K562 (cell line): Measurements from ENCODE around the gene OPRD1. TPM values are rescaled to one million over a fixed set of nuclear protein-coding genes. Genes with fewer than 3 reads are reported as not detected.

Source experiments
- ATAC-seq: fragments of 200-7000 bp; cut with Tn5 transposase; 3 replicates; pipeline ENCODE4 v1.9.1; 2020; ENCODE audit warnings: moderate library complexity
- BruUV-seq: library from RNA; stranded (reverse); fragments of 400-500 nt; replicated peaks from 2 replicates; lab custom pipeline; 2021; lab: Mats Ljungman, UMichigan
- CTCF ChIA-PET: fragments of 300-600 bp; formaldehyde crosslinking; extraction: SDS; loops from one replicate; lab custom pipeline; 2021; ENCODE audit warnings: low intra/inter-chr PET ratio; lab: Yijun Ruan, JAX
- POLR2A ChIA-PET: fragments of 300-600, 350-650 bp; sonication (Branson Sonifier 250); formaldehyde crosslinking; extraction: SDS; loops from one replicate; lab custom pipeline; 2021; ENCODE audit warnings: antibody characterized with exemption, inconsistent platforms; lab: Yijun Ruan, JAX
- DNase-seq, 4 experiments: peaks; one replicate each; pipeline versions ENCODE4 v3.0.0 to v3.0.0-alpha.2; 2011 to 2018; ENCODE audit warnings: low spot score in 3 of 4, mixed read lengths in 3 of 4; ENCODE audit errors: extremely low read depth in 1 of 4
- FAIRE-seq: peaks from 2 replicates; lab custom pipeline; 2011; peaks lifted over from hg19 to GRCh38; lab: Jason Lieb, UNC
- H2AFZ ChIP-seq: 2 replicates; pipeline ENCODE4 v1.6.0; 2011; ENCODE audit warnings: low read depth, low read length, control low read depth, inconsistent platforms
- H3K27ac ChIP-seq: fragments of 200-600 bp; 3 replicates; pipeline ENCODE4 v1.8.0; 2011; ENCODE audit warnings: low read depth, mild to moderate bottlenecking, control low read depth, inconsistent platforms, low read length, moderate library complexity, mixed read lengths; ENCODE audit errors: extremely low read depth
- H3K27me3 ChIP-seq, 2 experiments: fragments of 300-600 bp in 1 of 2; 2 replicates in 1 of 2; 3 replicates in 1 of 2; pipeline versions ENCODE4 v1.6.0 to v1.8.0; 2011; ENCODE audit warnings: inconsistent platforms in 2 of 2, low read length in 2 of 2, mild to moderate bottlenecking in 1 of 2, mixed read lengths in 1 of 2, moderate library complexity in 1 of 2; ENCODE audit not compliant: control insufficient read depth in 2 of 2, insufficient read depth in 2 of 2
- H3K36me3 ChIP-seq: fragments of 300-600 bp; 3 replicates; pipeline ENCODE4 v1.8.0; 2011; ENCODE audit warnings: mild to moderate bottlenecking, low read length, inconsistent platforms; ENCODE audit not compliant: control insufficient read depth, insufficient read depth
- H3K4me1 ChIP-seq, 2 experiments: fragments of 200-600 bp in 1 of 2; replicated peaks in 1 of 2; 2 replicates in 1 of 2; 3 replicates in 1 of 2; pipeline versions ENCODE4 v1.5.1 to v1.8.0; 2011; ENCODE audit warnings: inconsistent platforms in 2 of 2, low read length in 2 of 2, mild to moderate bottlenecking in 1 of 2, mixed read lengths in 1 of 2, moderate library complexity in 1 of 2; ENCODE audit not compliant: control insufficient read depth in 2 of 2, insufficient read depth in 2 of 2
- H3K4me2 ChIP-seq: 2 replicates; pipeline ENCODE4 v1.6.1; 2011; ENCODE audit warnings: low read length, control low read depth, inconsistent platforms, mixed read lengths; ENCODE audit not compliant: insufficient read depth
- H3K4me3 ChIP-seq: fragments of 200-600 bp; sonication (generic), shearing (Covaris generic); 2 replicates; pipeline ENCODE4 v1.5.1; 2016; ENCODE audit warnings: control low read depth, inconsistent platforms
- H3K79me2 ChIP-seq: fragments of 200-600 bp; 3 replicates; pipeline ENCODE4 v1.8.0; 2011; ENCODE audit warnings: low read length, inconsistent platforms; ENCODE audit not compliant: control insufficient read depth, insufficient read depth
- H3K9ac ChIP-seq, 2 experiments: 2 replicates each; pipeline versions ENCODE4 v1.6.0 to v1.6.1; 2011; ENCODE audit warnings: low read depth in 2 of 2, low read length in 2 of 2, control low read depth in 1 of 2, inconsistent platforms in 1 of 2, mild to moderate bottlenecking in 1 of 2, mixed read lengths in 1 of 2; ENCODE audit not compliant: insufficient read depth in 1 of 2
- H3K9me1 ChIP-seq: one replicate; pipeline ENCODE4 v1.6.0; 2011; ENCODE audit warnings: inconsistent platforms, mild to moderate bottlenecking, low read length, moderate library complexity; ENCODE audit not compliant: control insufficient read depth, insufficient read depth
- H3K9me3 ChIP-seq: replicated peaks from 2 replicates; pipeline ENCODE4 v1.5.1; 2011; ENCODE audit warnings: low read depth, low read length, inconsistent platforms; ENCODE audit not compliant: control insufficient read depth, insufficient read depth
- H4K20me1 ChIP-seq: replicated peaks from 2 replicates; pipeline ENCODE4 v1.6.1; 2011; ENCODE audit warnings: low read length, inconsistent platforms, mixed read lengths; ENCODE audit not compliant: control insufficient read depth, insufficient read depth
- BMI1 ChIP-seq: fragments of 150-350 bp; IDR thresholded peaks from 2 replicates; pipeline ENCODE4 v1.6.1; 2014; ENCODE audit warnings: low read length
- C11orf30 ChIP-seq: fragments of 450-650 bp; IDR thresholded peaks from 2 replicates; pipeline ENCODE4 v1.6.1; 2016; ENCODE audit warnings: low read depth, mild to moderate bottlenecking
- CSDE1 ChIP-seq, 2 experiments: fragments of 450-650 bp; IDR thresholded peaks; 2 replicates each; pipeline ENCODE4 v1.6.1; 2016; ENCODE audit warnings: mild to moderate bottlenecking in 1 of 2
- CTCFL ChIP-seq: IDR thresholded peaks from 2 replicates; pipeline ENCODE4 v1.6.1; 2011; ENCODE audit warnings: borderline replicate concordance, low read depth, mild to moderate bottlenecking, moderate library complexity, low read length; ENCODE audit not compliant: insufficient read depth, poor library complexity, severe bottlenecking
- DLX4 ChIP-seq: fragments of 250-450 bp; sonication (Bioruptor Pico); IDR thresholded peaks from 2 replicates; pipeline ENCODE4 v1.6.1; 2021; ENCODE audit warnings: mild to moderate bottlenecking
- DNMT1 ChIP-seq: fragments of 450-650 bp; IDR thresholded peaks from 2 replicates; pipeline ENCODE4 v1.6.1; 2016; ENCODE audit warnings: antibody characterized with exemption, mild to moderate bottlenecking
- E2F1 ChIP-seq: sonication (generic); formaldehyde crosslinking; IDR thresholded peaks from 2 replicates; pipeline ENCODE4 v1.8.1; 2023; ENCODE audit warnings: mild to moderate bottlenecking, missing genetic modification reagents, moderate library complexity
- ESRRA ChIP-seq: fragments of 450-650 bp; IDR thresholded peaks from 2 replicates; pipeline ENCODE4 v1.6.1; 2014; ENCODE audit warnings: low read depth, mild to moderate bottlenecking, moderate library complexity, borderline replicate concordance
- FUS ChIP-seq: fragments of 200-400 bp; formaldehyde crosslinking; optimal IDR thresholded peaks from 2 replicates; pipeline ENCODE3; 2017; ENCODE audit warnings: low read depth, low read length
- L3MBTL2 ChIP-seq: fragments of 450-650 bp; IDR thresholded peaks from 2 replicates; pipeline ENCODE4 v1.6.1; 2016; ENCODE audit warnings: mild to moderate bottlenecking, moderate library complexity
- RBM25 ChIP-seq: fragments of 200-400 bp; formaldehyde crosslinking; IDR thresholded peaks from 2 replicates; pipeline ENCODE4 v1.6.1; 2018; ENCODE audit warnings: low read length, low read depth, moderate library complexity; ENCODE audit not compliant: severe bottlenecking
- SOX6 ChIP-seq: fragments of 450-650 bp; IDR thresholded peaks from 2 replicates; pipeline ENCODE4 v1.6.1; 2014; ENCODE audit warnings: mild to moderate bottlenecking
- STAT5B ChIP-seq: fragments of 250-450 bp; sonication (Bioruptor Pico); IDR thresholded peaks from 2 replicates; pipeline ENCODE4 v1.8.0; 2021; ENCODE audit warnings: mild to moderate bottlenecking, inconsistent platforms
- ZKSCAN8 ChIP-seq: fragments of 200-800 bp; sonication (Bioruptor generic); IDR thresholded peaks from 2 replicates; pipeline ENCODE4 v1.6.1; 2016; ENCODE audit warnings: missing genetic modification characterization, missing compliant biosample characterization
- ZNF12 ChIP-seq: sonication (generic); formaldehyde crosslinking; IDR thresholded peaks from 2 replicates; pipeline ENCODE4 v1.4.0; 2020; ENCODE audit warnings: mild to moderate bottlenecking, missing genetic modification reagents
- WGBS: fragments of 100-300 bp; shearing (Covaris generic); methylation state at CpG from one replicate; pipeline ENCODE4 v1.1.6; 2016; ENCODE audit warnings: low coverage, mixed read lengths; ENCODE audit not compliant: insufficient coverage; ENCODE audit errors: missing lambda C conversion rate; 5-methylcytosine and 5-hydroxymethylcytosine counted together
- in situ Hi-C: fragments of 300-500 bp; cut with MboI; formaldehyde crosslinking; loops from 4 replicates; pipeline ENCODE4 v1.15.0; 2018; ENCODE audit warnings: inconsistent platforms, mixed read lengths
- intact Hi-C: fragments of 100-400 bp; cut with micrococcal nuclease; formaldehyde crosslinking; loops from 2 replicates; pipeline ENCODE4 v1.14.2; 2022
- polyA plus RNA-seq, 8 experiments: library from polyadenylated mRNA; depleted of rRNA in 4 of 8; stranded (reverse) in 5 of 8; unstranded in 3 of 8; fragments of >200 nt; fragmentation: Nextera tagmentation in 2 of 8; fragmentation: Illumina TruSeq in 1 of 8; extraction: Ambion mirVana in 2 of 8; extraction: Trizol in 1 of 8; gene quantifications; 2 replicates each; pipeline versions ENCODE4 v1.2.1 to v1.2.3, GENCODE V29; 2011 to 2014; ENCODE audit warnings: inconsistent platforms in 1 of 8, missing spikeins in 1 of 8
- total RNA-seq, 7 experiments: library from RNA; depleted of rRNA in 6 of 7; stranded (reverse); fragments of >200 nt in 6 of 7; fragmentation: Illumina TruSeq in 2 of 7; extraction: Trizol in 2 of 7; gene quantifications; 2 replicates each; pipeline versions ENCODE4 v1.2.1 to v1.2.3, GENCODE V29; 2011 to 2021; ENCODE audit warnings: low replicate concordance in 1 of 7

OPRD1 gene
- total and polyA plus RNA-seq, 9 of the 15 experiments (the other 6 are each of a cell fraction or from before 2014, with no cell fraction given) = under 0.01 to 0.03 (median under 0.01) TPM; not detected in 6

GRCh38 chr1:28864695-28865094 is 52.7 kb downstream of the OPRD1 start:
- Histone ChIP-seq H4K20me1 (no peaks in the 10 kb centered on the region), H3K27ac (no peak overlapping the region), H2AFZ (no peak overlapping the region), H3K9me1 (no peaks in the 10 kb centered on the region), H3K4me1 (peaks cover 4 to 11% of the 10 kb centered on the region in 2 experiments; a peak in 3 of 5 replicates), H3K79me2 (no peaks in the 10 kb centered on the region), H3K9ac (no peak overlapping the region), H3K4me2 (no peak overlapping the region), H3K4me3 (no peak overlapping the region), H3K36me3 (no peaks in the 10 kb centered on the region), H3K27me3 (peaks cover 34 to 68% of the 10 kb centered on the region in 2 experiments), H3K9me3 (no peaks in the 10 kb centered on the region)
- ATAC-seq (no peak), FAIRE-seq (no peak), DNase-seq (no peak)
- ChIA-PET CTCF (no interaction called here), POLR2A (interaction anchor here (2.2 kb wide), 1 partner anchor 12 kb away, joined by 9 read pairs; no protein-coding TSS in a partner anchor)
- 10% methylated on average over 4 of the region's 6 CpGs for WGBS
- intact Hi-C loops (no loop called here), in situ Hi-C loops (loop anchor here (5.0 kb wide), 3 partner anchors 77 to 352 kb away; partner anchors contain the start of gene RNU11)
- TF ChIP-seq DLX4 (CRISPR knock-in tag) = no peak
- no peak for TF ChIP-seq RBM25
- no peak for TF ChIP-seq STAT5B (CRISPR knock-in tag)
- no peak for TF ChIP-seq SOX6
- TF ChIP-seq CSDE1 (IDR thresholded peaks at IDR 0.05) = no peak
- TF ChIP-seq ZNF12 = no peak
- TF ChIP-seq DNMT1 = no peak
- TF ChIP-seq ZKSCAN8 (CRISPR knock-in tag) = no peak
- TF ChIP-seq ESRRA = no peak
- TF ChIP-seq L3MBTL2 = no peak
- no peak for TF ChIP-seq CTCFL
- TF ChIP-seq E2F1 (CRISPR knock-in tag) = no peak
- TF ChIP-seq FUS = no peak
- TF ChIP-seq C11orf30 = no peak
- no peak for TF ChIP-seq BMI1
- TF ChIP-seq, all 486 proteins: peak for 0
- no TSS peak for BruUV-seq
